SU-DHL-6 (cell line): Measurements from ENCODE around the gene ZMYND11.

Source experiments
- EZH2phosphoT487 ChIP-seq: fragments of 200-600 bp; sonication (generic), shearing (Covaris generic); conservative IDR thresholded peaks from 2 replicates; pipeline ENCODE4 v1.6.1; 2018; ENCODE audit warnings: mild to moderate bottlenecking, antibody characterized with exemption, low read length, moderate library complexity, mixed read lengths
- TF ChIP-seq, protein P1 (sequence below): fragments of 200-600 bp; sonication (generic); IDR thresholded peaks from one replicate; pipeline ENCODE4 v1.5.1; 2017; ENCODE audit warnings: antibody characterized with exemption, mild to moderate bottlenecking, low read length, moderate library complexity; ENCODE audit not compliant: insufficient read depth, poor library complexity, severe bottlenecking

GRCh38 chr10:283140-283479 is 147.9 kb downstream of the ZMYND11 start:
- TF ChIP-seq, protein P1, sequence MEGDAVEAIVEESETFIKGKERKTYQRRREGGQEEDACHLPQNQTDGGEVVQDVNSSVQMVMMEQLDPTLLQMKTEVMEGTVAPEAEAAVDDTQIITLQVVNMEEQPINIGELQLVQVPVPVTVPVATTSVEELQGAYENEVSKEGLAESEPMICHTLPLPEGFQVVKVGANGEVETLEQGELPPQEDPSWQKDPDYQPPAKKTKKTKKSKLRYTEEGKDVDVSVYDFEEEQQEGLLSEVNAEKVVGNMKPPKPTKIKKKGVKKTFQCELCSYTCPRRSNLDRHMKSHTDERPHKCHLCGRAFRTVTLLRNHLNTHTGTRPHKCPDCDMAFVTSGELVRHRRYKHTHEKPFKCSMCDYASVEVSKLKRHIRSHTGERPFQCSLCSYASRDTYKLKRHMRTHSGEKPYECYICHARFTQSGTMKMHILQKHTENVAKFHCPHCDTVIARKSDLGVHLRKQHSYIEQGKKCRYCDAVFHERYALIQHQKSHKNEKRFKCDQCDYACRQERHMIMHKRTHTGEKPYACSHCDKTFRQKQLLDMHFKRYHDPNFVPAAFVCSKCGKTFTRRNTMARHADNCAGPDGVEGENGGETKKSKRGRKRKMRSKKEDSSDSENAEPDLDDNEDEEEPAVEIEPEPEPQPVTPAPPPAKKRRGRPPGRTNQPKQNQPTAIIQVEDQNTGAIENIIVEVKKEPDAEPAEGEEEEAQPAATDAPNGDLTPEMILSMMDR: no peak
- TF ChIP-seq EZH2phosphoT487: no peak
